ENCODE measurements around the gene UNC5C. TPM values are rescaled to one million over a fixed set of nuclear protein-coding genes. Genes with fewer than 3 reads are reported as not detected.
A peak's percentile ranks its signal among the peaks of the same experiment; 100 is the strongest.

UNC5C gene
- total RNA-seq, 1 donor from 2014 or later: 0.39 TPM

- Histone ChIP-seq H3K79me2 (ENCODE audit: low read depth) (no peaks in the 10 kb centered on the region), H4K20me1 (ENCODE audit: low read depth) (no peaks in the 10 kb centered on the region), H2AFZ (replicated peaks) (no peak overlapping the region), H3K4me2 (no peak overlapping the region), H3K9ac (no peak overlapping the region), H3K27ac (no peak overlapping the region), H3K27me3 (no peaks in the 10 kb centered on the region), H3F3A (ENCODE audit: low read depth) (no peaks in the 10 kb centered on the region), H3K9me3 (ENCODE audit: low read depth) (no peaks in the 10 kb centered on the region), H3K36me3 (no peaks in the 10 kb centered on the region), H3K4me3 (no peak overlapping the region), H3K4me1 (peaks cover 7% of the 10 kb centered on the region)
- Mint-ChIP-seq H3K4me1 (peaks cover 54% of the 10 kb centered on the region), H3K36me3 (peaks cover 30% of the 10 kb centered on the region), H3K4me3 (no peak overlapping the region), H3K27ac (peak overlapping the region; percentile 85), H3K27me3 (ENCODE audit: insufficient read depth, low read depth) (peaks cover 8% of the 10 kb centered on the region), H3K9me3 (no peaks in the 10 kb centered on the region)
- TF ChIP-seq EZH2phosphoT487 (IDR thresholded peaks at IDR 0.05): no peak
- no peak for TF ChIP-seq EZH2 (IDR thresholded peaks at IDR 0.05)
- no peak for TF ChIP-seq CTCF (IDR thresholded peaks at IDR 0.05)
- DNase-seq (ENCODE audit: low spot score): no peak
Measured at GRCh38 chr4:95161781-95162469, 386.8 kb downstream of the UNC5C start.

- H3K27ac ChIP-seq: no peak overlapping the region
Measured at GRCh38 chr4:95159384-95159783, 389.4 kb downstream of the UNC5C start.

GRCh38 chr4:95158626-95159025 is 390.1 kb downstream of the UNC5C start:
- Mint-ChIP-seq H3K4me3 (no peak overlapping the region), H3K9me3 (no peaks in the 10 kb centered on the region), H3K4me1 (peaks cover 58% of the 10 kb centered on the region), H3K36me3 (peaks cover 30% of the 10 kb centered on the region), H3K27me3 (ENCODE audit: insufficient read depth, low read depth) (peaks cover 4% of the 10 kb centered on the region), H3K27ac (peak overlapping the region; percentile 39)
- TF ChIP-seq EZH2phosphoT487 (IDR thresholded peaks at IDR 0.05) (no peak), EZH2 (IDR thresholded peaks at IDR 0.05) (no peak), CTCF (IDR thresholded peaks at IDR 0.05) (no peak)
- H3K27ac ChIP-seq: no peak overlapping the region
- no peak overlapping the region for H3K4me2 ChIP-seq
- no peak overlapping the region for H3K9ac ChIP-seq
- no peak overlapping the region for H2AFZ ChIP-seq (replicated peaks)
- no peaks in the 10 kb centered on the region for H3F3A ChIP-seq (ENCODE audit: low read depth)
- DNase-seq (ENCODE audit: low spot score): no peak
- H3K36me3 ChIP-seq: no peaks in the 10 kb centered on the region
- no peaks in the 10 kb centered on the region for H3K79me2 ChIP-seq (ENCODE audit: low read depth)
- H3K27me3 ChIP-seq: no peaks in the 10 kb centered on the region
- H3K9me3 ChIP-seq (ENCODE audit: low read depth): no peaks in the 10 kb centered on the region
- H3K4me3 ChIP-seq: no peak overlapping the region
- H4K20me1 ChIP-seq (ENCODE audit: low read depth): no peaks in the 10 kb centered on the region
- peaks cover 7% of the 10 kb centered on the region for H3K4me1 ChIP-seq

More at GRCh38 chr4:95159384-95159783, 389.4 kb downstream of the UNC5C start:
- H3K27me3 ChIP-seq: no peaks in the 10 kb centered on the region
- no peaks in the 10 kb centered on the region for H3K9me3 Mint-ChIP-seq
- no peaks in the 10 kb centered on the region for H3K9me3 ChIP-seq (ENCODE audit: low read depth)
- no peak overlapping the region for H3K4me3 Mint-ChIP-seq
- no peaks in the 10 kb centered on the region for H3F3A ChIP-seq (ENCODE audit: low read depth)
- H3K27ac Mint-ChIP-seq: peak overlapping the region; percentile 33
- no peaks in the 10 kb centered on the region for H3K79me2 ChIP-seq (ENCODE audit: low read depth)
- H3K4me2 ChIP-seq: no peak overlapping the region
- H3K27me3 Mint-ChIP-seq (ENCODE audit: insufficient read depth, low read depth): peaks cover 6% of the 10 kb centered on the region
- TF ChIP-seq EZH2phosphoT487 (IDR thresholded peaks at IDR 0.05) (no peak), EZH2 (IDR thresholded peaks at IDR 0.05) (no peak), CTCF (IDR thresholded peaks at IDR 0.05) (no peak)
- no peaks in the 10 kb centered on the region for H3K36me3 ChIP-seq
- no peak overlapping the region for H3K4me3 ChIP-seq
- H3K36me3 Mint-ChIP-seq: peaks cover 33% of the 10 kb centered on the region
- peaks cover 7% of the 10 kb centered on the region for H3K4me1 ChIP-seq
- no peak for DNase-seq (ENCODE audit: low spot score)
- H4K20me1 ChIP-seq (ENCODE audit: low read depth): no peaks in the 10 kb centered on the region
- no peak overlapping the region for H2AFZ ChIP-seq (replicated peaks)
- H3K9ac ChIP-seq: no peak overlapping the region
- H3K4me1 Mint-ChIP-seq: peaks cover 58% of the 10 kb centered on the region

Measured in neural progenitor cell (in vitro differentiated cells).